Measurements from ENCODE around the gene FXR1. TPM values are rescaled to one million over a fixed set of nuclear protein-coding genes. Genes with fewer than 3 reads are reported as not detected.
"Not testable (repeated sequence)": the region's sequence is repeated elsewhere in the genome, so short reads cannot be mapped to it uniquely, and the experiment has no call there.

FXR1 gene
- total RNA-seq, 1 donor from 2014 or later, result 103 TPM

GRCh38 chr3:180990505-180990904 lies 78.0 kb downstream of the FXR1 start:
- intact Hi-C loops (cut with DNase I), result no loop called here
- Histone ChIP-seq H3K27ac (peak overlapping the region; percentile 88), H3K9me3 (no peaks in the 10 kb centered on the region), H3K27me3 (ENCODE audit: low read depth) (no peaks in the 10 kb centered on the region), H3K36me3 (peaks cover 24% of the 10 kb centered on the region), H3K4me1 (peaks cover 21% of the 10 kb centered on the region), H3K4me3 (peak overlapping the region; percentile 85)
- no peak for ATAC-seq
- no peak for DNase-seq
- no peak for TF ChIP-seq CTCF (IDR thresholded peaks at IDR 0.05)

- TF ChIP-seq CTCF (IDR thresholded peaks at IDR 0.05), result no peak
- ATAC-seq (no peak), DNase-seq (no peak)
- H3K4me1 ChIP-seq, result no peaks in the 10 kb centered on the region
- peaks cover 6% of the 10 kb centered on the region for H3K9me3 ChIP-seq
- intact Hi-C loops (cut with DNase I), result no loop called here
- no peak overlapping the region for H3K27ac ChIP-seq
- no peak overlapping the region for H3K4me3 ChIP-seq
- H3K36me3 ChIP-seq, result no peaks in the 10 kb centered on the region
- H3K27me3 ChIP-seq (ENCODE audit: low read depth), result no peaks in the 10 kb centered on the region
These were observed 84.0 kb downstream of the FXR1 start for GRCh38 chr3:180996415-180996932.

- H3K4me3 ChIP-seq; ATAC-seq; H3K9me3 ChIP-seq; H3K27me3 ChIP-seq (ENCODE audit: low read depth); H3K4me1 ChIP-seq; H3K27ac ChIP-seq; H3K36me3 ChIP-seq; intact Hi-C loops (cut with DNase I); DNase-seq: not testable (repeated sequence)
These were observed 89.9 kb downstream of the FXR1 start for GRCh38 chr3:181002331-181002730.

GRCh38 chr3:181003469-181003868 lies 91.0 kb downstream of the FXR1 start:
- H3K27ac ChIP-seq; DNase-seq; H3K36me3 ChIP-seq; H3K9me3 ChIP-seq; H3K4me1 ChIP-seq; H3K27me3 ChIP-seq (ENCODE audit: low read depth); intact Hi-C loops (cut with DNase I); ATAC-seq; H3K4me3 ChIP-seq: not testable (repeated sequence)

GRCh38 chr3:181006541-181006940 lies 94.1 kb downstream of the FXR1 start:
- no peak for TF ChIP-seq CTCF (IDR thresholded peaks at IDR 0.05)
- H3K9me3 ChIP-seq, result peaks cover 3% of the 10 kb centered on the region
- intact Hi-C loops (cut with DNase I), result no loop called here
- no peak overlapping the region for H3K27ac ChIP-seq
- H3K27me3 ChIP-seq (ENCODE audit: low read depth), result no peaks in the 10 kb centered on the region
- H3K4me3 ChIP-seq, result no peak overlapping the region
- DNase-seq (no peak), ATAC-seq (no peak)
- H3K4me1 ChIP-seq, result no peaks in the 10 kb centered on the region
- H3K36me3 ChIP-seq, result no peaks in the 10 kb centered on the region

GRCh38 chr3:181007262-181007661 lies 94.8 kb downstream of the FXR1 start:
- TF ChIP-seq CTCF (IDR thresholded peaks at IDR 0.05), result no peak
- Histone ChIP-seq H3K4me3 (no peak overlapping the region), H3K4me1 (no peaks in the 10 kb centered on the region), H3K27ac (no peak overlapping the region), H3K27me3 (ENCODE audit: low read depth) (no peaks in the 10 kb centered on the region), H3K9me3 (peaks cover 2% of the 10 kb centered on the region), H3K36me3 (no peaks in the 10 kb centered on the region)
- DNase-seq (no peak), ATAC-seq (no peak)
- intact Hi-C loops (cut with DNase I), result no loop called here

- H3K27ac ChIP-seq, result no peak overlapping the region
- DNase-seq, result no peak
- TF ChIP-seq CTCF (IDR thresholded peaks at IDR 0.05), result no peak
- ATAC-seq, result no peak
- no peak overlapping the region for H3K4me3 ChIP-seq
- no peaks in the 10 kb centered on the region for H3K4me1 ChIP-seq
- no peaks in the 10 kb centered on the region for H3K27me3 ChIP-seq (ENCODE audit: low read depth)
- intact Hi-C loops (cut with DNase I), result no loop called here
- no peaks in the 10 kb centered on the region for H3K36me3 ChIP-seq
- no peaks in the 10 kb centered on the region for H3K9me3 ChIP-seq
These were observed 96.3 kb downstream of the FXR1 start for GRCh38 chr3:181008796-181009195.
